ENCODE measurements around the gene GPR26.

GPR26 gene, protein sequence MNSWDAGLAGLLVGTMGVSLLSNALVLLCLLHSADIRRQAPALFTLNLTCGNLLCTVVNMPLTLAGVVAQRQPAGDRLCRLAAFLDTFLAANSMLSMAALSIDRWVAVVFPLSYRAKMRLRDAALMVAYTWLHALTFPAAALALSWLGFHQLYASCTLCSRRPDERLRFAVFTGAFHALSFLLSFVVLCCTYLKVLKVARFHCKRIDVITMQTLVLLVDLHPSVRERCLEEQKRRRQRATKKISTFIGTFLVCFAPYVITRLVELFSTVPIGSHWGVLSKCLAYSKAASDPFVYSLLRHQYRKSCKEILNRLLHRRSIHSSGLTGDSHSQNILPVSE

DNA sequence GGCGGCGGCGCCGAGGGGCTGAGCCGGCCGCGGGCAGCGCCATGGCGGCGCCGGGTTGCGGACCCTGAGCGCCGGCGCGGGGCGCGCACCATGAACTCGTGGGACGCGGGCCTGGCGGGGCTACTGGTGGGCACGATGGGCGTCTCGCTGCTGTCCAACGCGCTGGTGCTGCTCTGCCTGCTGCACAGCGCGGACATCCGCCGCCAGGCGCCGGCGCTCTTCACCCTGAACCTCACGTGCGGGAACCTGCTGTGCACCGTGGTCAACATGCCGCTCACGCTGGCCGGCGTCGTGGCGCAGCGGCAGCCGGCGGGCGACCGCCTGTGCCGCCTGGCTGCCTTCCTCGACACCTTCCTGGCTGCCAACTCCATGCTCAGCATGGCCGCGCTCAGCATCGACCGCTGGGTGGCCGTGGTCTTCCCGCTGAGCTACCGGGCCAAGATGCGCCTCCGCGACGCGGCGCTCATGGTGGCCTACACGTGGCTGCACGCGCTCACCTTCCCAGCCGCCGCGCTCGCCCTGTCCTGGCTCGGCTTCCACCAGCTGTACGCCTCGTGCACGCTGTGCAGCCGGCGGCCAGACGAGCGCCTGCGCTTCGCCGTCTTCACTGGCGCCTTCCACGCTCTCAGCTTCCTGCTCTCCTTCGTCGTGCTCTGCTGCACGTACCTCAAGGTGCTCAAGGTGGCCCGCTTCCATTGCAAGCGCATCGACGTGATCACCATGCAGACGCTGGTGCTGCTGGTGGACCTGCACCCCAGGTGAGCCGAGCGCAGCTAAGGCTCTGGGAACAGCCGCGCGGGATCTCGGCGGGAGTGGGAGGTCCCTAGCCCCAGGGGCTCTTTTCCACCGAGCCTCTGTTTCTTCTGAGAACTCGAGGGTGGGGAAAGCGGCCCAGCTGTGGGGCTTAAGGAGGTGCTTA, at the start of gene GPR26:
Gene GPR26, plus strand, starts transcription at position 38 of the 919 bp plus-strand sequence. Its CDS starts 53 bp downstream, at position 91.
- no peak for DNase-seq (ENCODE audit: low read depth)

DNA sequence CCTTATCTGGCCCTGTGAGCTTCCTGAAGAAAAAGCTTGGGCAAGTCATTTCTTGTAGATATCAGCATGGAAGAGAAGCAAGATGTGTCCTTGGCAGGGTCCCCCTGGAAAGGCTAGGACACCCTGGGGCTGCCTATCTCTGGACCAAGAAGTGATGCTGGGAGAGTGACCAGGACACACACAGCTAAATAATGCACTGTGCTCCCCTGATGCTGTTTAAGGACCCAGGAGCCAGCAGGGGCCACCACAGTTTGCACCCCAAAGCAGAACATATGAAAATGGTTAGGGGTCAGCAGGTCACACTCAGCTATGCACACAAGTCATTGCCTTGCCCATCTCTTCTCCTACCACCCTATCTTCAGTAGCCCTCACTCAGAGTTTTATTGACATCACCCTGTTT, 47.9 kb upstream of the GPR26 start:
- DNase-seq (ENCODE audit: low read depth) = no peak

DNA sequence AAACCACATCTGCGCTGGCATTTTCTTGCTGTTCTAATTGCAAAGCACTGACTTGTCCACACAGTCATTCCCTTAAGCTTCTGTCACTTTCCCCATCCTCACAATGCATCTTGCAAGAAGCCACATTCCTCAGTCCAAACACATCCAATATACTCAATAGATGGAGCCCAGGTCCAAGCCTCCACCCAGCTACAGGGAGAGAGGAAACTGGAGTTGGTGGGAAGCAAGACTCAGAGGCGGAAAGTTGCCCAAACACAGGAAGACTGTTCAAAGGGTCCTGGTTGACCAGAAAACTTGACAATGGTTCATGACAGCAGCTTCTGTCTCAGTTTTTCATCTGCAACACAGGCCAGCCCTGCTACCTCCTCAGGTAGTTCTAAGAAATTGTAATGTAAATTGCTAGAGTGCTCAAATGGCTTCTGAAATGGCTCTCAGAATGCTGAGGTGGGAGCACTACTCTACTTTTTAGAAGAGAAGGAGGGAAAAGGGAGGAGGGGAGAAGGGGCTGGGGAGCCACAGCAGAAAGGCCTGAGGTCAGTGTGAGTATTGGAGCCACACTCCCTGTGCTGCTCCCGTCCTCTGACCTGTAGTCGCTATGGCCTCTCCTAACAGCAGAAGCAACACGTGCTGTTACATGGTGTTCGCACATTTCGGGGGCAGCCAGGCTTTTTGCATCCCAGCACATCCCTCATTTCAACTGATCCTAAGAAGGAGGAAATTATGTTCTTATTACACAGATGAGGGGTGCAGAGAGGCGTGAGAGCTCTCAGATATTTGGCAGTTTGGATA, 46.9 kb upstream of the GPR26 start:
- no peak for DNase-seq (ENCODE audit: low read depth)

DNA sequence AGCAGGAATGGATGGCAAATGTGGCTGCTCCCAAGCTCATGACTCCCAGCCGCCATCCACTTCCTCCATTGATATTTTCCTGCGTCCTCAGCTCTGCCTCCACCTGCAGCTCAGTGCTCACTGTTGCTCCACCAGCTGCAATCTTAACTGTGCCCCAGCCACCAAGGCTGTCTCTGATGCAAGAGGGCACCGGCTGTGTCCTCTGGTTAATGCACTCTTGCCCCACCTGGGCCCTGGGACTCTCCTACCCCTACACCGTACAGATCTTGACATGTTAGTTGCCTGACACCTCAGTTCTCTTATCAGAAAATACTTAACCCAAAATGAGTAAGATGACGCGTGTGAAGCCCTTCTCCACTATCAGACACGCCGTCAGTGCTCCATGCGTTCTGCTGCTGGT, 45.5 kb upstream of the GPR26 start:
- no peak for DNase-seq (ENCODE audit: low read depth)

DNA sequence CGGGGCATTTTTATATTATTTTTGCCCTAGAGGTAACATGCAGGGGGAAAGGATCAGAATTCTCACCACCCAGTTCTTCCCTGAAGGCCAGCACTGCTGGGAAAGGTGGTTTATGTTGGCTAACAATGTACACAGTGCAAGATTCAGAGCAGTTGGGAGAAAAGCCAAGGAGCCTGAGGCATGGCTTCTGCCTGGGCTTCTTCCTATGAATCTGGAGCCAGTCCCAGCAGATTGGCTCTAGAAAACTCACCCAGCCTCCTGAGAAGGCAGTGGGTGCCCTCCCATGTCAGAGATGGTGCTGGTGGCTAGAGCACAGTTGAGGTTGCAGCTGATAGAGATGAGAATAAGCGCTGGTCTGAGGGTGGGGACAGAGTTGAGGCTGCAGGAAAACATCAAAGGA, 44.7 kb upstream of the GPR26 start:
- no peak for DNase-seq (ENCODE audit: low read depth)

DNA sequence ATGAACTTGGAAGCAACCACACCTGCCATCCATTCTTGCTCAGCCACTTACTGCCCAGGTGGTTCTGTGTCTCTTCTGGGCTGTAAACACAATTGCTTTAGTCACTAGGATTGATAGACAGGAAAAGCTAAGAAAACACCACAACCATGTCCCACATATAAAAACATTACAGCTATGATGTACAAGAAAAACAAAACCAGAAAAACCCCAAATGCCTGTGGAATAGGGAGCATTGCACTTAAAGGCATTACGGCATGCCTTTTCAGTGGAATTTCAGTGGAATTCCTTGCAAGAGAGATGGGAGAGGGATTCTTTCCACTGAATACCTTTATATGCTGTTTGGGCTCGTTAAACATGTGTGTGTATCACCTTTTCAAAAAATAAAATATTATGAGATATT, 44.2 kb upstream of the GPR26 start:
- DNase-seq (ENCODE audit: low read depth) = no peak

DNA sequence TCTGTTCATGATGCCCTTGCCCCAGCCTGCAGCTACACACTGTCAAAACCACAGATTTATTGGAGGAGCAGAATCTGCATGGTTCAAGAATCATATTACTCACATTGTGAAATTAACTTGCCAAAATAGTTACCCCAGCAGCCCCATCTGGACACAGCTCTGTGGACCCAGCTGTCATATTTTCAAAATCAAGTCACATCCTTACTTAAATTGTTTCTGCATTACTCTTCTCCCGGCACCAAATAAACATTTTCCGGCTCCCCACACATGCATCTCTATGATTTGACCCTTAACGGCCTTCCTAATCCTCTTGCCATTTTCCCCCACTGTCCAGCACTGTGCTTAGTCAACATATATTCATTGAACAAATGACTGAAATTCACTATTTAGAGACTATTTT, 43.8 kb upstream of the GPR26 start:
- no peak for DNase-seq (ENCODE audit: low read depth)

DNA sequence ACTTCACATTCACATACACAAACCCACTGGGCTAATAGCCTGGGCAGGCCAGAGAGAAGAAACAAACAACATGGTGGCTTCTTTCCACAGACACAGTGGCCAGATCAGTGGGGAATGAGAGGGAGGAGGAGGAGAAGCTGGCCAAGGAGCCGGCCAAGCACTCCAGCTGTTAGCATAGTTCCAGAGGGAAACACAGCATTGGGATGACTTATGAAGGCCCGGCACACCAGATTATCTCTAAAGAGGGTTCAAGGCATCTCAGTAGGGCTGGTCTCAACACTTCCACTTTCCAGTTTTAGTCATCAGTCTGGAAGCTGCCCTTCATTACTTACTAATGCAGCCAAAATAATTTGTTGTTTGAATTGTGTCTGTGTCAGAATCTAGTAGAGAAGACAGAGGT, 42.1 kb upstream of the GPR26 start:
- DNase-seq (ENCODE audit: low read depth) = no peak

DNA sequence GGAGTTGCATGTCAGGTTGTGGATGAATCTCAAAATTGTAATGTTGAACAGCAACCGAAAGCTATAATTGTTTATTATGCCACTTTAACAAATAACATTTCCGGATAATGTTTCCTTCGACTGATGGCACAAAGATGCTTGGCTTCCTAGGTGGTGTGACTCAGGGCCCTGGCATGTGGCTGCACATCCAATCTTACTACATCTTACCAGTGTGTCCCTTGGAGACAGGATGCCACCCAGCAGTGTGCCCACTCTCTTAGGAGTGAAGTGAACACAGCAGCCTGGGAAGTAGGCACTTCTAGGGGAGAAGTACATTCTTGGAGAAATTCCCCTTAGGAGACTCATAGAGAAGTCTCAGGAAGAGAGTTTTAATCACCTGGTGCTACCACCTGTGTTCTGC, 33.0 kb upstream of the GPR26 start:
- no peak for DNase-seq (ENCODE audit: low read depth)

DNA sequence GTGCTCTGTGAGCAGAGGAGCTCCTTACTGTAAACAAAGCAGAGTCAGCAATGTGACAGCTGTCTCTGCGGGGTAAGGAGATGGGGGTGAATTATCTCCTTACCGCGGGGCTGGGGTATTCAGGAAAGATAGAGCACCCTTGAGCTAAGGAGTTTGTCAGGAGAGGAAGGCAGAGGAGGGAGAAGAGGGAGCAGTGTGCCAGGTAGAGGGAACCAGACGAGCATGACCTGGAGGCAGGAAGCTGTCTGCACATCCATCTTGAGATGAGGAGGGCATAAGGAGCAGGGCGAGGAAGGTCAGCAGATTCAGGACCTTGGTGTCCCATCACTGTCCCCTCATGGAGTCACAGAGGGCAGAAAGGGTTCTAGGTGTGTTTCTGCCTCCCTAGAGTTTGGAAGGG, 32.5 kb upstream of the GPR26 start:
- no peak for DNase-seq (ENCODE audit: low read depth)

DNA sequence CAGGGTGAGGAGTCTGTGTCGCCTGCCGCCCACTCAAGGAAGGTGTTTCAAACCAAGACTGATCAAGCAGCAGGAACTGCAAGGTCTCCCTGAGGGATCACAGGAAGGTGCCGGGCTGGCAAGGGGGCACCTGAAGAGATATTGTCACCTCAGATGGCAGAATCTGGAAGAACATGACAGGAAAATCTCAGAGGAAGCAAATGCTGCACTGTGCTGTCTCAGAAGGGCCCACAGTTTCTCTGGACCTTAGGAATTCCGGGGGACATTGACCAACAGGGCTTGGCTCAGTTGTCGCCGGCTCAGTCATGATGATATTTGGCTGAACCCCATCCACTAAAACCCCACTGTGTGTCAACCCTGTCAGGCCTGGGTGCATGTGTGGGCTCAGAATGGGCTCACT, 31.9 kb upstream of the GPR26 start:
- no peak for DNase-seq (ENCODE audit: low read depth)

DNA sequence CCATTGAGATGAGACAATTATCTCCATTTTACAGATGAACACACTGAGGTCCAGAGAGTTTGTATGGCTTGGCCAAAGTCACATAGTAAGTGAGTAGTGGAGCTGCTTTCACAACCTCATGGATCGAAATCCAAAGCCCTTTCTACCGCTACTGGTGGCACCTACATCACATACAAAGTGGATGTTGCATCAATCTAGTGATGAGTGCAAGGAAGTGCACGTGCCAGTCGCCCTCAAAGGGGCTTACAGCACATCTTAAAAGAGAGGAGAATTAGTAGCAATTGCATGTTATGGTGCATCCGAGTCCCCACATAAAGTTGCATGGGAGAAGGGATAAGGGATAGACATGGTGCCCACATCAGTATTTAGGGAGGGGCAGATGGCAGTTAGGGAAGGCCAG, 31.0 kb upstream of the GPR26 start:
- no peak for DNase-seq (ENCODE audit: low read depth)

DNA sequence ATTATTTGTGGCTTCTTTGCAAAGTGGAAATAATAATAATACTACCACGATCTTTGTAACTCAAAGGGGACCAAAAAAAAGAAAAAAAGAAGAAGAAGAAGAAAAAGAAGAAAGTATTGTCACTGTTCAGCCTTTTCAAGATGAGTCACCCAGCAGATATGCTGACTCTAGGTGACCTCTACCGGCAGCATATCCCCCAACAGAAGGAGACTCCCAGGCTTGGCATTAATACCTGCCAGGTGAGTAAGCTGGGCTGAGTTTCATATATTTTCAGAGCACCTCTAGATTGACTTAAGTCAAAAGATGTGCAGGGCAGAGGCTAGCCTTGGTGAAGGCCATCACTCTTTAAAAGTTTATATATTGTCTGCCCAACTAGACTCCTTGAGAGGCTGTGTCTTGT, 30.4 kb upstream of the GPR26 start:
- no peak for DNase-seq (ENCODE audit: low read depth)

DNA sequence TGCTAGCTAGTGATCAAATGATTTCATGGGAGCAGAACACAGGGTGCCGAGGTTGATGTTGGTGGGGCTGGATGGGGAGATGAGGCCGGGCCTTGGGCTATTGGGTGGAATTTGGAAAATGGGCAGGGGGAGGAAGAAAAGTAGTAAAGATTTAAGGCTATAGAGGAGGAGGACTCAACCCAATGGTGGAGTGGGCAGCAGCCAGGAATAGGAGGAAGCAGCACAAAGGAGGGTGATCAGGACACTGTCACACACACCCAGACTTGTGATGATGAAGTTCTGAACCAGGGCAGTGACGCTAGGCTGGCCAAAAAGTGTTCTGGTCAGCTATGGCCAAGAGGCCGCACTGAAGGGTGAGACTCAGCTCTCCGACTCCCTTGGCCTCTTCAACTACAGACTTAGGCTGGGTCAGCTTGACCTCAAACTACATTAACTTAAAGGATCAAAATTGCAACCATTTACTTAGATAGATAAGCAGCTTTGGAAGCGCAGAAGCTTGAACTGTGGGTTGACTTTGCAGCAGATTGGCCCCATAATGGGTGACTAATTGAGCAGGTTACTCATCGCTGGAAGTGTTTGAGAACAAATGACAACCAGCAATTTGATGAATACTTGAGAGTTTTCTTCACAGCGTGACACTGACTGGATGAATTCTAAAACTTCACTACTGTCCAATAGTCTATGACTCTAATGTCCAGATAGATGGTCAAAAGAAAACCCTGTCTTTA, 29.4 kb upstream of the GPR26 start:
- no peak for DNase-seq (ENCODE audit: low read depth)

DNA sequence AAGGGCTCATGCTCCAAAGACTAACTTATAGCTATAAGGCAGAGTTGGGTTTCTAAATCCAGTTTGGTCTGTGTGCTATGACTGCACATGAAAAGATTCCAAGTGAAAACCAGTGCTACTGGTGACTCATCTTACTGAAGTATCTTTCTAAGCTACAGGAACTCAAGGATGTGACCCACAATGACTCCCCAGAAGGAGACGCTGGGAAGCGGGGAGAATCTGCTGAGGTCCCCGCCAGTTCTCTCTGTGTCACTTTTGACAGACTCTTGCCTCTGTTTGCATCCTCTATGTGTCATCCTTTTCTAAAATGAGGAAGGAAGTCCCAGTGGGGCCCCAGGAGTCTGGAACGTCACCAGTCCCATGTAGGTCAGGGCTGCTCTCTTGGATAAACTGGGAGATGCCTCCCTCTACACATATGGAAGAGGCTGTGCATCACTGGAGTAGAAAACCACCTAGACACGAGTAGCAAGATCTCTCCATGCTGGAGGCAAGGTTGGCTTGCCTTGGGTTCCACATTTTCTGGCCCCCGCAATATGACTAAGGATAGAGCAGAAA, 28.8 kb upstream of the GPR26 start:
- no peak for DNase-seq (ENCODE audit: low read depth)

DNA sequence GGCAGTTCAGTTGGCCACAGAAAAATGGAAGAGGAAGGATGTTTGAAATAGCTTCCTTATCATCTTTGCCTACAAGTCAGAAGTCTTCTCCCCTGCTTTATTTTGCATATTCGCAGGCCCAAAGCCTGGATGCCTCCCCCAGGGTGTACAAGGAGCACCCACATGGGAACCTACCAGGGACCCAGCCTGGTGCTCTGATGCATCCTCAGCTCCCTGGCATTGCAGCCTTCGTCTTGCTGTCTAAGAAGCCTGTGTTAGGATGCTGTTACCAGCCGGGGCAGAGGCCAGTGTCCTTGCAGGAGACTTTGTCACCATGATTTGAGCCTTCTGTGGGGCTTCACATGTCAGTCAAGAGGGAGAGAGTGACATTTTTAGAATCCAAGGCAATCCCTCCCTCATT, 27.0 kb upstream of the GPR26 start:
- no peak for DNase-seq (ENCODE audit: low read depth)

DNA sequence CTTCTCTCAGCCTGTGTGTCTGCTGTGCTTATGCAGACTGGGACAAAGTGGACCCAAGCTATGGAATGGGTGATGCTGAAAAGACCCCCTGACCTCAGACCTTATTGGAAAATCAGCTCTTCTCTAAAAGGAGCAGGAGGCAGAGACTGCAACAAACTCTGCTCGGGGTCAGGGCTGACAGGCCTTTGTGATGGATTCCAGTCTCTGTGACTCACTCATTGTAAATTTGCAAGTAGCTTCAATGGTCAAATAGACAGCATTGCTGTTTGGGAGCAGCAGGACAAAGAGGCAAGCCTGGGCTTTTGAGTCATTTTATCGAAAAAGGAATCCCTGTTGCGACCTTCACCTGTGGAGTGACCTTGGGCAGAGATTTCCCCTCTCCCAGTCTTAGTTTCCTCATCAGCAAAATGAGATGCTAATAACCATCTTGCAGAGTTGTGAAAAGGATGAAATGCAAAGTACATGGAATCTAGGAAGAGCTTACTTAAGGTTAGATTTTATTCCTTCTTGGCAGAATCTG, 26.1 kb upstream of the GPR26 start:
- DNase-seq (ENCODE audit: low read depth) = no peak

DNA sequence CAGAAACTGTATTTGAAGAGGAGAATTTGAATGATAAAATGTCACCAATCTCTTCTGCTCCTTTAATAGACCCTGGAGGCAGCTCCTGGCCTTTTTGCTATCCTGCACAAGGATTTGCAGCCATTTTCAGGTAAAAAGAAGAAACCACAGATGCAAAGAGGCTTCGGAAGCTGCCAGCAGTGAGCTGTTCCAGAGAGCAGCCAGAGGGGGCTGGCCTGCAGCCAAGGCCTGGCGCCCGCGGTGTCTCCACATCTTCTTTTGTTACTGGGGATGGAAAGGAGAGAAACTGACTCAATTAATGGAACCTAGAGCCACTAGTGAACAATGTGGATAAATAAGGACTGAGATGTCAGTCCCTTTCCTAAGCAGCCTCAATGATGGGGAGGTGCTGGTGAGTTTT, 23.9 kb upstream of the GPR26 start:
- no peak for DNase-seq (ENCODE audit: low read depth)

DNA sequence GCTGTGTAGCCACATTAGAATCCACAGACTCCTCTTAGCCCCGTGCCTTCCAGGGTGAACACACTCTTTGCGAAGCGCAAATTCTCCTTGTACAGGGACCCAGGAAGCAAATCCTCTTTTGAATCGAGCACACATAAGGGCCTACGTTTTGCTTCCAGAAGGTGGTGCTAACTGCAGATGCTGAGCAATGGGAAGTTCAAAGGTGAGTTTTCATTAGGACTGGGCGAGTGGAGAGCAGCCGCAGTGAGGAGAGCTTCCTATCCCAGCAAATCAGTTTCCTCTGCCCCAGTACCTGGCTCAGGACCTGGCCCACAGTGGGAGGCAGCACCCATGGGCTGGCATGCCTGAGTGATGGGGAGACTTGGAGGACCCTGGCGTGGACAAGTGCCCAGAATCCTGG, 23.5 kb upstream of the GPR26 start:
- no peak for DNase-seq (ENCODE audit: low read depth)

DNA sequence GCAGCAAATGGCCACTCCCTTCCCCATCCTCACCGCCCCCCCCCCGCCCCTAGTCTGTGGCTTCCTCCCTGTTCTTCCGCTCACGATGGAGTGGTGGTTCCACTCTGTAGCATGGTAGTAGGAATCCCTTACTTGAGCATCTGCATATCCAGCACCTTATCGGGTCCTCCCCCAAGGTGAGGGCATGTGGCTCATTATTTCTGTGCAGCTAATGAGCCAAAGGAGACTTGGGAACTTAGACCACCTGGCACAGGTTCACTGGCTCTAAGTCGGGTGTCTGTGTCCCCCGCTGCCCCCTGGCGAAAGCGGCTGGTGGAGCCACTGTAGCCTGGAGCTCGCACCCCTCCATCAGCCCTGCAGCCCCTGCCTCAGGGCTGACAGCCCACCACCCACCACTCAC, 22.8 kb upstream of the GPR26 start:
- DNase-seq (ENCODE audit: low read depth) = no peak

DNA sequence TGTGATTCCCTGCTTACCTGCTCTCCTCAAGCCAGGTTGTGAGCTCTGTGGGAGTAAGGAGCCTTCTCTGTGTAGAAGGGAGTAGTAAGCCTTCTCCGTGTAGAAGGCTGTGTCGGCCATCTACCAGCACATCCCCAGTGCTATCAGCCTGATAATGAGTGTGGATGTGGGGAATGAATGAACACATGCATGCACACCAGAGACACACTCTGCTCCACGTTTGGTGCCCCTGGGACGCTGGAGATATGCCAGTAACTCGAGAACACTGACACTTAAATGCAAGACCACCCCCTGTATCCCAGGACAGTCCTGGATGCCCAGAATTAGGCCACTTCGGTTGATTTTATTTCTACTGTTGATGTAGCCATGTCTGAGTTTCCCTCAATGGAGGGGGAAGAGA, 21.1 kb upstream of the GPR26 start:
- DNase-seq (ENCODE audit: low read depth) = no peak
